Uterus (tissue), 2 donors: ENCODE data around the gene NYAP1.

Source experiments
- CTCF ChIP-seq, 4 experiments: fragments of 200-600 bp in 2 of 4; fragments of 450-650 bp in 2 of 4; sonication (generic) in 2 of 4; IDR thresholded peaks; one replicate each; pipeline ENCODE4 v1.5.1; 2016 to 2019; ENCODE audit warnings: antibody characterized with exemption in 4 of 4, mild to moderate bottlenecking in 2 of 4, moderate library complexity in 1 of 4
- POLR2A ChIP-seq, 2 donors: fragments of 450-650 bp; IDR thresholded peaks; one replicate each; pipeline ENCODE4 v1.6.1; 2016; ENCODE audit warnings: antibody characterized with exemption in 2 of 2, mild to moderate bottlenecking in 1 of 2, moderate library complexity in 1 of 2

- no peak for TF ChIP-seq CTCF (IDR thresholded peaks at IDR 0.05)
- no peak for TF ChIP-seq POLR2A (IDR thresholded peaks at IDR 0.05)
Measured at GRCh38 chr7:100509231-100509630, 25.5 kb downstream of the NYAP1 start.
